HL-60 (cell line): ENCODE data around the gene NRCAM.

Experiments
- DNase-seq, 2 experiments: peaks; one replicate each; pipeline ENCODE4 v3.0.0-alpha.2; 2010 to 2020; ENCODE audit warnings: low read depth in 1 of 2, low spot score in 1 of 2
- H3K27ac ChIP-seq: fragments of 250-450 bp; sonication (Bioruptor Pico); replicated peaks from 2 replicates; pipeline ENCODE4 v1.5.1; 2020; ENCODE audit warnings: mild to moderate bottlenecking, moderate library complexity
- H3K27me3 ChIP-seq: fragments of 250-450 bp; sonication (Bioruptor Pico); 2 replicates; pipeline ENCODE4 v1.5.1; 2021; ENCODE audit warnings: mild to moderate bottlenecking, moderate library complexity; ENCODE audit not compliant: insufficient read depth, poor library complexity, severe bottlenecking
- H3K4me3 ChIP-seq: replicated peaks from 2 replicates; pipeline ENCODE4 v1.5.1; 2011; ENCODE audit warnings: mild to moderate bottlenecking, control low read depth, low read length; ENCODE audit not compliant: insufficient read depth
- GABPA ChIP-seq: IDR thresholded peaks from 2 replicates; pipeline ENCODE4 v1.6.1; 2012; ENCODE audit warnings: low read depth
- POLR2AphosphoS5 ChIP-seq: IDR thresholded peaks from 2 replicates; pipeline ENCODE4 v1.6.1; 2012; ENCODE audit warnings: low read depth
- SPI1 ChIP-seq: IDR thresholded peaks from 2 replicates; pipeline ENCODE4 v1.6.1; 2012; ENCODE audit warnings: low read depth, mild to moderate bottlenecking, borderline replicate concordance
- TF ChIP-seq, protein P1 (sequence below): IDR thresholded peaks from one replicate; pipeline ENCODE4 v1.5.1; 2011; ENCODE audit warnings: low read length, control low read depth, inconsistent platforms; ENCODE audit not compliant: insufficient read depth
- TF ChIP-seq, protein P2 (sequence below): IDR thresholded peaks from 2 replicates; pipeline ENCODE4 v1.6.1; 2012; ENCODE audit warnings: low read depth; ENCODE audit not compliant: insufficient replicate concordance

Gene NRCAM

DNA sequence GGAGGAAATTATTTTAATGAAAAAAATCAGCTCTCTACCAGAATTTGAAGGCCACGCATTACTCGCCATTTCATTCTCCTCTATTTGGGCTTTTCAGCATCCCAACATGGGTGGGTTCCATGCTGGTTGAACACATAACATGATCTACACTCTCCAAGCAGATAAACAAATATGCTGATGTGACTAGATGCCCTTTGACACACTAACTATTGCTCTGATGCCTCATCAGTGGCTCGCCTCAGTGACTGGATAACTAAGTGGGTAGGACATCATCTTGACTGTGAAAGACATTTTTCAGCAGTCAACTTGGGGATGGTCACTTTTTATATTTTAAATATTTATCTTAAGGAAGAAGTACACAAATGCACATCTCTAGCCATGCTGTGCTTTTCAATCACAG, 212.1 kb downstream of the NRCAM start:
- no peak overlapping the region for H3K27ac ChIP-seq
- H3K27me3 ChIP-seq: no peaks in the 10 kb centered on the region
- no peak for DNase-seq
- TF ChIP-seq SPI1 (no peak), POLR2AphosphoS5 (no peak), GABPA (no peak)
- TF ChIP-seq, protein P1, sequence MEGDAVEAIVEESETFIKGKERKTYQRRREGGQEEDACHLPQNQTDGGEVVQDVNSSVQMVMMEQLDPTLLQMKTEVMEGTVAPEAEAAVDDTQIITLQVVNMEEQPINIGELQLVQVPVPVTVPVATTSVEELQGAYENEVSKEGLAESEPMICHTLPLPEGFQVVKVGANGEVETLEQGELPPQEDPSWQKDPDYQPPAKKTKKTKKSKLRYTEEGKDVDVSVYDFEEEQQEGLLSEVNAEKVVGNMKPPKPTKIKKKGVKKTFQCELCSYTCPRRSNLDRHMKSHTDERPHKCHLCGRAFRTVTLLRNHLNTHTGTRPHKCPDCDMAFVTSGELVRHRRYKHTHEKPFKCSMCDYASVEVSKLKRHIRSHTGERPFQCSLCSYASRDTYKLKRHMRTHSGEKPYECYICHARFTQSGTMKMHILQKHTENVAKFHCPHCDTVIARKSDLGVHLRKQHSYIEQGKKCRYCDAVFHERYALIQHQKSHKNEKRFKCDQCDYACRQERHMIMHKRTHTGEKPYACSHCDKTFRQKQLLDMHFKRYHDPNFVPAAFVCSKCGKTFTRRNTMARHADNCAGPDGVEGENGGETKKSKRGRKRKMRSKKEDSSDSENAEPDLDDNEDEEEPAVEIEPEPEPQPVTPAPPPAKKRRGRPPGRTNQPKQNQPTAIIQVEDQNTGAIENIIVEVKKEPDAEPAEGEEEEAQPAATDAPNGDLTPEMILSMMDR: no peak
- TF ChIP-seq, protein P2, sequence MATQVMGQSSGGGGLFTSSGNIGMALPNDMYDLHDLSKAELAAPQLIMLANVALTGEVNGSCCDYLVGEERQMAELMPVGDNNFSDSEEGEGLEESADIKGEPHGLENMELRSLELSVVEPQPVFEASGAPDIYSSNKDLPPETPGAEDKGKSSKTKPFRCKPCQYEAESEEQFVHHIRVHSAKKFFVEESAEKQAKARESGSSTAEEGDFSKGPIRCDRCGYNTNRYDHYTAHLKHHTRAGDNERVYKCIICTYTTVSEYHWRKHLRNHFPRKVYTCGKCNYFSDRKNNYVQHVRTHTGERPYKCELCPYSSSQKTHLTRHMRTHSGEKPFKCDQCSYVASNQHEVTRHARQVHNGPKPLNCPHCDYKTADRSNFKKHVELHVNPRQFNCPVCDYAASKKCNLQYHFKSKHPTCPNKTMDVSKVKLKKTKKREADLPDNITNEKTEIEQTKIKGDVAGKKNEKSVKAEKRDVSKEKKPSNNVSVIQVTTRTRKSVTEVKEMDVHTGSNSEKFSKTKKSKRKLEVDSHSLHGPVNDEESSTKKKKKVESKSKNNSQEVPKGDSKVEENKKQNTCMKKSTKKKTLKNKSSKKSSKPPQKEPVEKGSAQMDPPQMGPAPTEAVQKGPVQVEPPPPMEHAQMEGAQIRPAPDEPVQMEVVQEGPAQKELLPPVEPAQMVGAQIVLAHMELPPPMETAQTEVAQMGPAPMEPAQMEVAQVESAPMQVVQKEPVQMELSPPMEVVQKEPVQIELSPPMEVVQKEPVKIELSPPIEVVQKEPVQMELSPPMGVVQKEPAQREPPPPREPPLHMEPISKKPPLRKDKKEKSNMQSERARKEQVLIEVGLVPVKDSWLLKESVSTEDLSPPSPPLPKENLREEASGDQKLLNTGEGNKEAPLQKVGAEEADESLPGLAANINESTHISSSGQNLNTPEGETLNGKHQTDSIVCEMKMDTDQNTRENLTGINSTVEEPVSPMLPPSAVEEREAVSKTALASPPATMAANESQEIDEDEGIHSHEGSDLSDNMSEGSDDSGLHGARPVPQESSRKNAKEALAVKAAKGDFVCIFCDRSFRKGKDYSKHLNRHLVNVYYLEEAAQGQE: no peak
- no peak overlapping the region for H3K4me3 ChIP-seq

DNA sequence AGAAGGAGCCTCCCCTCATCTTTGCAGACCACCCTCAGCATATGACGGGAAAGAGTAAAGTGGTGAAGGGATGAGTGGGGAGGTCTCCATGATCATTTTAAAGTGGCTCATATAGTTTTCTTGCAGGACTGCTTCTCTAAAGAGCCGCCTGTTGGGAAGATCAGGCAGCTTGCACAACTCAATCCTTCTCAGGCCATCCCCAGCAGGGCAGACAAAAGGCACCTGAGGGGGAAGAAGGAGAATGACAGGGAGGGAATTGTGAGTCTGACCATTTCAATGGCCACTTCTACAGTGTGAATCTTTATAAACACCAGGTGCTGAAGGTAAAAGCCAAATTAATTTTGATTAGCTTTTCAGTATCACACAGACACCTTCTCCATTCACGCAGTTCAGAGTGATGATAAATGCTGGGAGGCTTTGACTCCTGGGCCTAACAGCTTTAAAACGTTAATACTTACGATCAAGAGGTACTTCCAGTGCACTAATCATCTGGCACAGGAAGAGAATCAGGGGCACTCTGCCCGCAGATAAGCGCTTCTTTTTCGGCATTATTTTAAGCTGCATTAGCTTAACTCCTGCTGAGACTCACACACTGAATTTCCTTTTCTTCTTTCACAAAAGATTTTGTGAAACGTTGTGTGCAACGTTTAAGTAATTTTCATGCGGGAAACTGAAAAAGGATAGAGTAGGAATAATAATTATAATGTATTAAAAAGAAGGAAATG, 216.6 kb downstream of the NRCAM start:
- no peak overlapping the region for H3K27ac ChIP-seq
- no peak for DNase-seq

DNA sequence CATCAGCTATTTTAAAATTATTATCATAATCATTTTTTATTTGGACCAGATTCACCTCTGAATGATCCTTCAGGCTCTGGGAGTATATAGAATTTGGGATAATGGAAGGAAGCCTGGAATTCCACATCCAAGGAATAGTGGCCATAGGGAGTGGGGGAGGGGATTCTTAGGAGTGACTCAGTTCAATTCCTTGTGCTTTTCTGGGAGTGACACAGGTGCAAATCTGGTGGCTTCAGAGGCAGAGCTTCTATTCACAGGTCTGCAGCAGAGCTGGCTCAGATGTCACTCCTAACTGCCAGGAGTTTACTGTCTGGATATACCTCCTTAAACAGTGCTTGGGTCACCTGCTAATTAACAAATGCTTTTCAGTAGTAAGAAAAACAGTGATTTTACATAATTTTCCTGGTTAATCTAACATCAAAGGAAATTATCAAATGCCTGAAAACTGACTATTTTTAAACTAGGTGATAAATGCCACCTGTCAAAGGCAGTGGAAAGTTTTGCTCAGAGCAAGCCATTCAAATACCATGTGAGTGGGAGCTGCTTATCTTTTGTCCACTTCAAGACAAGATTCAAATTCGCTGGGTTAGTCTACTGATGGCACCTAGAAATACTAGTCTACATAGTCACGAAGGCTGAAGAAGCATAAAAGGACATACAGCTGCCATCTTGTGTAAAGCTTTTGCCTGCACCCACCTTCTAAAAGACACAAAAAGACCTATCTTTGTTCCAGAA, 219.4 kb downstream of the NRCAM start:
- no peak overlapping the region for H3K4me3 ChIP-seq
- H3K27ac ChIP-seq: no peak overlapping the region
- TF ChIP-seq POLR2AphosphoS5 (no peak), GABPA (no peak), SPI1 (no peak)
- TF ChIP-seq, protein P2: no peak
- TF ChIP-seq, protein P1: no peak
- DNase-seq: no peak
- H3K27me3 ChIP-seq: no peaks in the 10 kb centered on the region

More for the DNA sequence above, 216.6 kb downstream of the NRCAM start:
- TF ChIP-seq, protein P2: no peak
- TF ChIP-seq, protein P1: no peak
- TF ChIP-seq SPI1: no peak
- no peak overlapping the region for H3K4me3 ChIP-seq
- no peaks in the 10 kb centered on the region for H3K27me3 ChIP-seq
